GM18861 (cell line): ENCODE results near the gene MMP14.
"Not testable (repeated sequence)": the region's sequence is repeated elsewhere in the genome, so short reads cannot be mapped to it uniquely, and the experiment has no call there.

Experiments
- ATAC-seq: cut with Tn5 transposase; IDR thresholded peaks from one replicate; pipeline ENCODE4 v1.9.1; 2021; ENCODE audit not compliant: unreplicated experiment

Gene MMP14

GRCh38 chr14:22836301-22837113 lies at the start of gene MMP14:
MMP14 (plus strand) TSS chr14:22836585; CDS start chr14:22836818, 233 bp downstream.
- no peak for ATAC-seq

GRCh38 chr14:22786685-22787084 lies 49.7 kb upstream of the MMP14 start:
- no peak for ATAC-seq

- ATAC-seq, result no peak
Measured at GRCh38 chr14:22791301-22791700, 45.1 kb upstream of the MMP14 start.

- ATAC-seq, result no peak
Measured at GRCh38 chr14:22792158-22792557, 44.2 kb upstream of the MMP14 start.

- ATAC-seq, result not testable (repeated sequence)
Measured at GRCh38 chr14:22793550-22793949, 42.8 kb upstream of the MMP14 start.

- no peak for ATAC-seq
Measured at GRCh38 chr14:22793976-22794375, 42.4 kb upstream of the MMP14 start.

- ATAC-seq, result no peak
Measured at GRCh38 chr14:22794551-22794951, 41.8 kb upstream of the MMP14 start.

- no peak for ATAC-seq
Measured at GRCh38 chr14:22796087-22796707, 40.2 kb upstream of the MMP14 start.

GRCh38 chr14:22797017-22797917 lies 39.1 kb upstream of the MMP14 start:
- no peak for ATAC-seq

GRCh38 chr14:22798528-22798927 lies 37.9 kb upstream of the MMP14 start:
- ATAC-seq, result no peak

GRCh38 chr14:22800346-22800745 lies 36.0 kb upstream of the MMP14 start:
- ATAC-seq, result no peak

GRCh38 chr14:22801716-22802115 lies 34.7 kb upstream of the MMP14 start:
- no peak for ATAC-seq

- no peak for ATAC-seq
Measured at GRCh38 chr14:22802860-22803686, 33.3 kb upstream of the MMP14 start.

- no peak for ATAC-seq
Measured at GRCh38 chr14:22803687-22803974, 32.8 kb upstream of the MMP14 start.

GRCh38 chr14:22805235-22805634 lies 31.1 kb upstream of the MMP14 start:
- ATAC-seq, result not testable (repeated sequence)

- ATAC-seq, result no peak
Measured at GRCh38 chr14:22807432-22808087, 28.8 kb upstream of the MMP14 start.

- no peak for ATAC-seq
Measured at GRCh38 chr14:22808388-22809209, 27.8 kb upstream of the MMP14 start.

GRCh38 chr14:22811722-22812121 lies 24.7 kb upstream of the MMP14 start:
- no peak for ATAC-seq

GRCh38 chr14:22812744-22813143 lies 23.6 kb upstream of the MMP14 start:
- no peak for ATAC-seq
